ENCODE measurements around the gene RIPK3.
"Not testable (repeated sequence)": the region's sequence is repeated elsewhere in the genome, so short reads cannot be mapped to it uniquely, and the experiment has no call there.

Gene RIPK3

GRCh38 chr14:24339284-24340151, at the start of gene RIPK3:
Gene RIPK3, minus strand, starts transcription at chr14:24339991. Its CDS starts 165 bp downstream, at chr14:24339826.
- Histone ChIP-seq H3K9me3 (ENCODE audit: insufficient read depth, low read length, severe bottlenecking) (no peaks in the 10 kb centered on the region), H3K79me2 (ENCODE audit: insufficient read depth, low read length) (no peaks in the 10 kb centered on the region), H3K9ac (ENCODE audit: low read depth, low read length) (no peak within 1 kb of the TSS), H3K4me2 (ENCODE audit: insufficient read depth, low read length) (no peak within 1 kb of the TSS), H4K20me1 (ENCODE audit: insufficient read depth, low read length) (0 out of 2 replicates have a peak, but pooled peaks cover 3% of the 10 kb centered on the region), H2AFZ (ENCODE audit: low read depth, low read length) (no peak within 1 kb of the TSS), H3K4me3 (ENCODE audit: low read depth in 1 of 2, low read length in 2 of 2) (no peak within 1 kb of the TSS), H3K4me1 (ENCODE audit: insufficient read depth, low read length) (no peaks in the 10 kb centered on the region), H3K27ac (ENCODE audit: low read length) (no peak within 1 kb of the TSS), H3K36me3 (ENCODE audit: insufficient read depth, low read length) (no peaks in the 10 kb centered on the region), H3K27me3 (ENCODE audit: insufficient read depth, low read length, poor library complexity) (peaks cover 21% of the 10 kb centered on the region)
- TF ChIP-seq CTCF (IDR thresholded peaks at IDR 0.05; ENCODE audit: borderline replicate concordance, extremely low read depth, low read length, poor library complexity, severe bottlenecking) = no peak
- TF ChIP-seq EZH2 (IDR thresholded peaks at IDR 0.05; ENCODE audit: borderline replicate concordance, low read depth, low read length, severe bottlenecking) = no peak
- ATAC-seq (ENCODE audit: insufficient read depth, low read depth) = no peak
- DNase-seq = no peak

GRCh38 chr14:24389226-24389848, 49.5 kb upstream of the RIPK3 start:
- no peak for ATAC-seq (ENCODE audit: insufficient read depth, low read depth)
- Histone ChIP-seq H2AFZ (ENCODE audit: low read depth, low read length) (no peak overlapping the region), H4K20me1 (ENCODE audit: insufficient read depth, low read length) (no peaks in the 10 kb centered on the region), H3K9ac (ENCODE audit: low read depth, low read length) (no peak overlapping the region), H3K4me1 (ENCODE audit: insufficient read depth, low read length) (no peaks in the 10 kb centered on the region), H3K27me3 (ENCODE audit: insufficient read depth, low read length, poor library complexity) (peaks cover 13% of the 10 kb centered on the region), H3K27ac (ENCODE audit: low read length) (no peak overlapping the region), H3K9me3 (ENCODE audit: insufficient read depth, low read length, severe bottlenecking) (no peaks in the 10 kb centered on the region), H3K36me3 (ENCODE audit: insufficient read depth, low read length) (no peaks in the 10 kb centered on the region), H3K4me2 (ENCODE audit: insufficient read depth, low read length) (no peak overlapping the region), H3K4me3 (ENCODE audit: low read depth in 1 of 2, low read length in 2 of 2) (no peak overlapping the region), H3K79me2 (ENCODE audit: insufficient read depth, low read length) (no peaks in the 10 kb centered on the region)
- no peak for DNase-seq
- no peak for TF ChIP-seq CTCF (IDR thresholded peaks at IDR 0.05; ENCODE audit: borderline replicate concordance, extremely low read depth, low read length, poor library complexity, severe bottlenecking)
- no peak for TF ChIP-seq EZH2 (IDR thresholded peaks at IDR 0.05; ENCODE audit: borderline replicate concordance, low read depth, low read length, severe bottlenecking)

- no peak overlapping the region for H3K27ac ChIP-seq (ENCODE audit: low read length)
- H3K4me3 ChIP-seq (ENCODE audit: low read depth in 1 of 2, low read length in 2 of 2) = no peak overlapping the region
- no peak overlapping the region for H3K9ac ChIP-seq (ENCODE audit: low read depth, low read length)
- no peaks in the 10 kb centered on the region for H3K4me1 ChIP-seq (ENCODE audit: insufficient read depth, low read length)
- TF ChIP-seq EZH2 (IDR thresholded peaks at IDR 0.05; ENCODE audit: borderline replicate concordance, low read depth, low read length, severe bottlenecking) (no peak), CTCF (IDR thresholded peaks at IDR 0.05; ENCODE audit: borderline replicate concordance, extremely low read depth, low read length, poor library complexity, severe bottlenecking) (no peak)
- H4K20me1 ChIP-seq (ENCODE audit: insufficient read depth, low read length) = no peaks in the 10 kb centered on the region
- H3K4me2 ChIP-seq (ENCODE audit: insufficient read depth, low read length) = no peak overlapping the region
- H2AFZ ChIP-seq (ENCODE audit: low read depth, low read length) = no peak overlapping the region
- DNase-seq = no peak
- H3K79me2 ChIP-seq (ENCODE audit: insufficient read depth, low read length) = no peaks in the 10 kb centered on the region
- ATAC-seq (ENCODE audit: insufficient read depth, low read depth) = no peak
- no peaks in the 10 kb centered on the region for H3K9me3 ChIP-seq (ENCODE audit: insufficient read depth, low read length, severe bottlenecking)
- H3K27me3 ChIP-seq (ENCODE audit: insufficient read depth, low read length, poor library complexity) = peaks cover 9% of the 10 kb centered on the region
- no peaks in the 10 kb centered on the region for H3K36me3 ChIP-seq (ENCODE audit: insufficient read depth, low read length)
Observed at GRCh38 chr14:24388474-24389179, 48.8 kb upstream of the RIPK3 start.

- ATAC-seq (ENCODE audit: insufficient read depth, low read depth); H3K27ac ChIP-seq (ENCODE audit: low read length); DNase-seq; H2AFZ ChIP-seq (ENCODE audit: low read depth, low read length); H3K4me2 ChIP-seq (ENCODE audit: insufficient read depth, low read length); H3K9ac ChIP-seq (ENCODE audit: low read depth, low read length); H3K79me2 ChIP-seq (ENCODE audit: insufficient read depth, low read length); H3K36me3 ChIP-seq (ENCODE audit: insufficient read depth, low read length); H3K4me3 ChIP-seq (ENCODE audit: low read depth in 1 of 2, low read length in 2 of 2); H4K20me1 ChIP-seq (ENCODE audit: insufficient read depth, low read length); H3K4me1 ChIP-seq (ENCODE audit: insufficient read depth, low read length); H3K9me3 ChIP-seq (ENCODE audit: insufficient read depth, low read length, severe bottlenecking): not testable (repeated sequence)
- H3K27me3 ChIP-seq (ENCODE audit: insufficient read depth, low read length, poor library complexity) = peaks cover 12% of the 10 kb centered on the region
Observed at GRCh38 chr14:24387579-24387978, 47.8 kb upstream of the RIPK3 start.

All from DND-41 (cell line).